Breast epithelium (tissue), 4 donors: Measurements from ENCODE around the gene NOP10. TPM values are rescaled to one million over a fixed set of nuclear protein-coding genes. Genes with fewer than 3 reads are reported as not detected.

Source experiments
- DNase-seq, 2 donors: peaks; one replicate each; pipeline ENCODE4 v3.0.0-alpha.2; 2019; ENCODE audit warnings: low spot score in 2 of 2
- H3K27ac ChIP-seq, 2 donors: fragments of 200-600 bp; sonication (generic) in 1 of 2; one replicate each; pipeline ENCODE4 v1.5.1; 2016 to 2019; ENCODE audit warnings: mild to moderate bottlenecking in 1 of 2
- H3K27me3 ChIP-seq, 2 donors: fragments of 200-600 bp; sonication (generic) in 1 of 2; one replicate each; pipeline versions ENCODE4 v1.5.1 to v1.6.0; 2017 to 2019; ENCODE audit warnings: control low read depth in 1 of 2, mild to moderate bottlenecking in 1 of 2
- H3K36me3 ChIP-seq: fragments of 200-600 bp; one replicate; pipeline ENCODE4 v1.5.1; 2019
- H3K4me1 ChIP-seq, 2 donors: fragments of 200-600 bp; sonication (generic); one replicate each; pipeline ENCODE4 v1.5.1; 2016 to 2019; ENCODE audit warnings: control low read depth in 1 of 2
- H3K4me3 ChIP-seq, 3 donors: fragments of 200-600 bp; sonication (generic); 1 replicate in 2 of 3; 2 replicates in 1 of 3; pipeline ENCODE4 v1.5.1; 2016 to 2019; ENCODE audit warnings: mild to moderate bottlenecking in 3 of 3, moderate library complexity in 2 of 3
- H3K9me3 ChIP-seq, 2 donors: fragments of 200-600 bp; sonication (generic) in 1 of 2; one replicate each; pipeline ENCODE4 v1.5.1; 2016 to 2019; ENCODE audit warnings: control low read depth in 1 of 2
- POLR2A ChIP-seq: fragments of 450-650 bp; IDR thresholded peaks from one replicate; pipeline ENCODE4 v1.6.1; 2016; ENCODE audit warnings: antibody characterized with exemption, mild to moderate bottlenecking, moderate library complexity
- POLR2AphosphoS5 ChIP-seq, 3 donors: sonication (generic); formaldehyde crosslinking; IDR thresholded peaks; one replicate each; pipeline ENCODE4 v1.6.1; 2017; ENCODE audit warnings: antibody characterized with exemption in 3 of 3
- intact Hi-C: fragments of 100-400 bp; cut with DNase I; formaldehyde crosslinking; loops from one replicate; pipeline ENCODE4 v1.15.1; 2023; ENCODE audit warnings: low total_unique reads
- total RNA-seq, 3 donors: library from RNA; depleted of rRNA; stranded (reverse); fragments of >200 nt; gene quantifications; one replicate each; pipeline ENCODE4 v1.1.0, GENCODE V29; 2016
- TF ChIP-seq, protein P1 (sequence below), 3 donors: fragments of 450-650 bp; IDR thresholded peaks; one replicate each; pipeline ENCODE4 v1.5.1; 2016 to 2017; ENCODE audit warnings: antibody characterized with exemption in 3 of 3, mild to moderate bottlenecking in 3 of 3, moderate library complexity in 3 of 3

Gene NOP10
- total RNA-seq, 3 donors from 2014 or later = 108 to 135 (median 130) TPM

DNA sequence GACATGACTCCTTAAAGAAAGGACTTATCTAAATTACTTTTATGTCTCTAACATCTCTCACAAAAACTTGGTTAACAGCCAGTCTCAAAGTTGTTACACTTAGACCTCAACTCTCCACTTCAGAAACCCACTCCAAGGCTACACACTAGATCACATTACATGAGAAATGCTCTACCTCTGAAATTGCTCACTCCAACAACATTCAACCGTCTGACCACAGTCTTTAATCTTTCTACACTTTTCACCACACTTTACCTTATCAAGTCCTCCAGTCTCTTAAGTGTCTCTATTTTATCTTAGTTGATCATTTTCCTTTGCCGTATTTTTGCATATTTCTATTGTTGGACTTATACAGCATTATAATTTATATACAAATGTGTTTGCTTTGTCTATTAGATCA lies 11.1 kb downstream of the NOP10 start:
- no peaks in the 10 kb centered on the region for H3K9me3 ChIP-seq
- H3K27ac ChIP-seq = no peak overlapping the region
- TF ChIP-seq, protein P1, sequence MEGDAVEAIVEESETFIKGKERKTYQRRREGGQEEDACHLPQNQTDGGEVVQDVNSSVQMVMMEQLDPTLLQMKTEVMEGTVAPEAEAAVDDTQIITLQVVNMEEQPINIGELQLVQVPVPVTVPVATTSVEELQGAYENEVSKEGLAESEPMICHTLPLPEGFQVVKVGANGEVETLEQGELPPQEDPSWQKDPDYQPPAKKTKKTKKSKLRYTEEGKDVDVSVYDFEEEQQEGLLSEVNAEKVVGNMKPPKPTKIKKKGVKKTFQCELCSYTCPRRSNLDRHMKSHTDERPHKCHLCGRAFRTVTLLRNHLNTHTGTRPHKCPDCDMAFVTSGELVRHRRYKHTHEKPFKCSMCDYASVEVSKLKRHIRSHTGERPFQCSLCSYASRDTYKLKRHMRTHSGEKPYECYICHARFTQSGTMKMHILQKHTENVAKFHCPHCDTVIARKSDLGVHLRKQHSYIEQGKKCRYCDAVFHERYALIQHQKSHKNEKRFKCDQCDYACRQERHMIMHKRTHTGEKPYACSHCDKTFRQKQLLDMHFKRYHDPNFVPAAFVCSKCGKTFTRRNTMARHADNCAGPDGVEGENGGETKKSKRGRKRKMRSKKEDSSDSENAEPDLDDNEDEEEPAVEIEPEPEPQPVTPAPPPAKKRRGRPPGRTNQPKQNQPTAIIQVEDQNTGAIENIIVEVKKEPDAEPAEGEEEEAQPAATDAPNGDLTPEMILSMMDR (IDR thresholded peaks at IDR 0.05) = no peak
- TF ChIP-seq POLR2AphosphoS5 (IDR thresholded peaks at IDR 0.05) (no peak), POLR2A (no peak)
- H3K36me3 ChIP-seq = no peaks in the 10 kb centered on the region
- intact Hi-C loops = loop anchor here (10.0 kb wide), 1 partner anchor 1423 kb away; no protein-coding TSS in a partner anchor
- DNase-seq = no peak
- H3K27me3 ChIP-seq = no peaks in the 10 kb centered on the region
- H3K4me3 ChIP-seq = no peak overlapping the region
- no peaks in the 10 kb centered on the region for H3K4me1 ChIP-seq

DNA sequence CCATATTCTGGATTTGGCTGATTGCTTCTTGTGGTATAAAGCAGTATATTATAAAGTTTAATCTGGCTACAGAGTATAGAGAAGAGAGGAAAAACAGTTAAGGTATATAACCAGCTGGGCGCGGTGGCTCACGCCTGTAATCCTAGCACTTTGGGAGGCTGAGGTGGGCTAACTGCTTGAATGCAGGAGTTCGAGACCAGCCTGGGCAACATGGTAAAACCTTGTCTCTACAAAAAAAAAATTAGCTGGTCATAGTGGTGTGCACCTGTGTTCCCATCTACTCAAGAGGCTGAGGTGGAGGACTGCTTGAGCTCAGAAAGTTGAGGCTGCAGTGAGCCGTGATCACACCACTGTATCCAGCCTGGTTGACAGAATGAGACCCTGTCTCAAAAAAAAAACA lies 12.7 kb downstream of the NOP10 start:
- Histone ChIP-seq H3K9me3 (no peaks in the 10 kb centered on the region), H3K36me3 (no peaks in the 10 kb centered on the region), H3K27me3 (no peaks in the 10 kb centered on the region), H3K27ac (no peak overlapping the region), H3K4me3 (no peak overlapping the region), H3K4me1 (no peaks in the 10 kb centered on the region)
- DNase-seq = no peak
- intact Hi-C loops = loop anchor here (10.0 kb wide), 1 partner anchor 1425 kb away; no protein-coding TSS in a partner anchor
- no peak for TF ChIP-seq POLR2A
- TF ChIP-seq, protein P1 (IDR thresholded peaks at IDR 0.05) = no peak
- no peak for TF ChIP-seq POLR2AphosphoS5 (IDR thresholded peaks at IDR 0.05)

DNA sequence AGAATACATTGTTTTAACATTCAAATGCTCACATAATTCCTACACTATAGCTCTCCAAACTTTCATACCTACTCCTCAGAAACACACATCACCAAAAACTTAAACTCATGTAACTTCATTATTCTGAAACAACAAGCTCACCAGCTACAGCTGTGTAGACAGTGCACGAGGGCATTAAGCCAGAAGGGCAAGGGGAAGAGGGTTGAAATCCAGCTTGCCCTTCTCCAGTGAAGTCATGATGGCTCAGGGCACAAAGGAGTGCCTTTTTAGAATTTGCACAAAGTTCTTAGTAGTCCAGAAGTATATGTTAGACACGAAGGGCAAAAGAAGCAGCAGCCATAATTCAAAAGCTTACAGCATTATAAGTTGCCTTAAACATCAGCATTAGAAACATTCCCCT lies 13.9 kb downstream of the NOP10 start:
- intact Hi-C loops = no loop called here
- H3K27me3 ChIP-seq = no peaks in the 10 kb centered on the region
- H3K4me1 ChIP-seq = no peaks in the 10 kb centered on the region
- no peak for DNase-seq
- no peak overlapping the region for H3K4me3 ChIP-seq
- H3K9me3 ChIP-seq = no peaks in the 10 kb centered on the region
- no peak overlapping the region for H3K27ac ChIP-seq
- no peaks in the 10 kb centered on the region for H3K36me3 ChIP-seq
- TF ChIP-seq POLR2A (no peak), POLR2AphosphoS5 (IDR thresholded peaks at IDR 0.05) (no peak)
- TF ChIP-seq, protein P1 (IDR thresholded peaks at IDR 0.05) = no peak

DNA sequence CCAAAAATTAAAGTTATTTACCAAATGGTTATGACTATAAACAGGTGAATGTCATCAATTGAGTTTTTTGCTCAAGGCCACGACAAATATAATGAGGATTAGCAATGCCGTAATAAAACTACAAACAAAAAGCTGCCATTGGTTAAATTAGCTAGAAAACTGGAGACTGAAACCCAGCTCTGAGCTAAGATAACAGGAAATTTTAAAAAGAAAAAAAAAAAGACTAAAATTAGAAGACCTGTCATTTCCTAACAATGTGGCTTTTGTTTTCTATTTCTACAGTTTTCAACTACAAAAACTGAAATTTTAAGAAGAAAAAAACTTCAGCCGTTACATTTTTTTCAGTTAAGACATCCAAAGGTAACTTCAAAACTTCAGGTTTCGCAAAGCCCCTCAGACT lies 15.0 kb downstream of the NOP10 start:
- H3K4me1 ChIP-seq = no peaks in the 10 kb centered on the region
- H3K27ac ChIP-seq = no peak overlapping the region
- intact Hi-C loops = no loop called here
- no peak overlapping the region for H3K4me3 ChIP-seq
- no peaks in the 10 kb centered on the region for H3K27me3 ChIP-seq
- TF ChIP-seq POLR2A (no peak), POLR2AphosphoS5 (IDR thresholded peaks at IDR 0.05) (no peak)
- TF ChIP-seq, protein P1 (IDR thresholded peaks at IDR 0.05) = no peak
- no peak for DNase-seq
- no peaks in the 10 kb centered on the region for H3K36me3 ChIP-seq
- no peaks in the 10 kb centered on the region for H3K9me3 ChIP-seq

DNA sequence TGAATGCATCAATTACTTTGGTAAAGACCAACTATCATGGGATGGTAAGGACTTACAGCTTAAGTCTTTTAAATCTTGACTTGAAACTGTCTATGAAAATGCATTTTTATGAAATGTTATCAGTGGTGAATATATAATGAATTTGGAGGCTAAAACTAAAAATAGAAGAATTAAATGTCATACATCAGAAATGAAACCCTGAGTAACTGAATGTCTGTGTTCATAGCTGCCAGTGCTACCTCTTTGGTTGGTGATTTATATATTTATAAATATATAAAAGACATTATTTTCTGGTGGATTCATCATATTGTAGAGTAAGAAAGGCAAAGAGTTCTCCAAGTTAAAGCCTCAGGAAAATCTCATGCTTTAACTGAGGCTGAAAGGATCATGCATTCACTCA lies 17.6 kb downstream of the NOP10 start:
- H3K27me3 ChIP-seq = no peaks in the 10 kb centered on the region

DNA sequence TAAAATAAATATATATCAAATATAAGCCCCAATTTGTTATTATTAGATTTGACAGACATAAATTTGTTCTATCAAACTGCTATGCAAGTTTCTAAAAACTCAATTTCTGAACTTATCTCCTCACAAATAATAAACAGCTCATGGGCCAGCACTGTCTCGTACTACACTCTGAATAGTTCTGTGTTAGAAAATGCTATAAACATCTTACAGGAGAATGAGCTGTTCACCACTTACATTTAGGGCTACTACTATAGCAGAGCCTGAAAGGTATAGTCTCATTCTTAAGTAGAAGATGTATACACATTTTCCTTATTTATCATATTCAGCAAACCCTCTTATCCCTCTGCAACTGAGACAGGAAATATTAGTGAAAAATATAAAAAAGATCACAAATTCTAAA lies 18.0 kb downstream of the NOP10 start:
- intact Hi-C loops = no loop called here

More for the DNA sequence above, 17.6 kb downstream of the NOP10 start:
- Histone ChIP-seq H3K9me3 (no peaks in the 10 kb centered on the region), H3K4me3 (no peak overlapping the region), H3K27ac (no peak overlapping the region), H3K36me3 (no peaks in the 10 kb centered on the region), H3K4me1 (no peaks in the 10 kb centered on the region)
- DNase-seq = no peak
- TF ChIP-seq POLR2AphosphoS5 (IDR thresholded peaks at IDR 0.05) = no peak
- intact Hi-C loops = no loop called here

More for the DNA sequence above, 18.0 kb downstream of the NOP10 start:
- DNase-seq = no peak
- Histone ChIP-seq H3K4me3 (no peak overlapping the region), H3K9me3 (no peaks in the 10 kb centered on the region), H3K27me3 (no peaks in the 10 kb centered on the region), H3K4me1 (no peaks in the 10 kb centered on the region), H3K36me3 (no peaks in the 10 kb centered on the region), H3K27ac (no peak overlapping the region)
- TF ChIP-seq POLR2A (no peak), POLR2AphosphoS5 (IDR thresholded peaks at IDR 0.05) (no peak)
- TF ChIP-seq, protein P1 (IDR thresholded peaks at IDR 0.05) = no peak
